Measurements from ENCODE around the gene HMCN1.

HMCN1 gene

GRCh38 chr1:186164773-186165172 is 430.6 kb downstream of the HMCN1 start:
- TF ChIP-seq CTCF (IDR thresholded peaks at IDR 0.05; ENCODE audit: low read depth, low read length): no peak
- DNase-seq (ENCODE audit: extremely low read depth, low read depth): no peak

- TF ChIP-seq CTCF (IDR thresholded peaks at IDR 0.05; ENCODE audit: low read depth, low read length): no peak
- no peak for DNase-seq (ENCODE audit: extremely low read depth, low read depth)
Measured at GRCh38 chr1:186165303-186165702, 431.1 kb downstream of the HMCN1 start.

GRCh38 chr1:186167096-186167668 is 433.0 kb downstream of the HMCN1 start:
- DNase-seq (ENCODE audit: extremely low read depth, low read depth): no peak
- no peak for TF ChIP-seq CTCF (IDR thresholded peaks at IDR 0.05; ENCODE audit: low read depth, low read length)

DNA sequence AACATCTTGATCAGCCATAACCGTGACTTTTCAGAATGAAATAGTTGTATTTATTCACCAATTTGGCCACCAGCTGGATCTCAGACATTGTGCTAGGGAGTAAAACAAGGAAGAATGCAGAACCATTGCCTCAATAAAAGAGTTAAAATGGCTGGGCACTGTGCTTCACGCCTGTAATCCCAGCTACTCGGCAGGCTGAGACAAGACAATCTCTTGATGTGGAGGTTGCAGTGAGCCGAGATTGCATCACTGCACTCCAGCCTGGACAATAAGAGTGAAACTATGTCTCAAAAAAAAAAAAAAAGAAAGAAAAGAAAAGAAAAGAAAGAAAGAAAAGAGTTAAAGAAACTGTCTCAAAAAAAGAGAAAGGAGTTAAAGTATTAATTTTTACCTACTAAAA is 441.4 kb downstream of the HMCN1 start:
- no peak for DNase-seq (ENCODE audit: extremely low read depth, low read depth)
- TF ChIP-seq CTCF (IDR thresholded peaks at IDR 0.05; ENCODE audit: low read depth, low read length): no peak

DNA sequence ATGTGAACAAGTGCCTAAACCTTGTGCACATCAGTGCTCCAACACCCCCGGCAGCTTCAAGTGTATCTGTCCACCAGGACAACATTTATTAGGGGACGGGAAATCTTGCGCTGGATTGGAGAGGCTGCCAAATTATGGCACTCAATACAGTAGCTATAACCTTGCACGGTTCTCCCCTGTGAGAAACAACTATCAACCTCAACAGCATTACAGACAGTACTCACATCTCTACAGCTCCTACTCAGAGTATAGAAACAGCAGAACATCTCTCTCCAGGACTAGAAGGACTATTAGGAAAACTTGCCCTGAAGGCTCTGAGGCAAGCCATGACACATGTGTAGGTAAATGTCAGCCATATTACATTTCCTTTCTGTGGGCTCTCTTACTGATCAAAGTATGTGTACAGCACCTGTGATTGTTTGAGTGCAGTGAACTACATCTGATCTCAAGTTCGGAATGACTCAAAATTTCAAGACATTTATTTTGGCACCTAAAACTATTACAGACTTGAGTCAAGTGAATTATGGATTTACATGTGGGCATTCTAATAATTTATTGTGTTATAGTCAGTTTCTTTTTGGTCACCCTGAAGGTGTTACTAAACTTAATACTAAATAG is 444.3 kb downstream of the HMCN1 start:
- TF ChIP-seq CTCF (IDR thresholded peaks at IDR 0.05; ENCODE audit: low read depth, low read length): no peak
- no peak for DNase-seq (ENCODE audit: extremely low read depth, low read depth)

- no peak for DNase-seq (ENCODE audit: extremely low read depth, low read depth)
- no peak for TF ChIP-seq CTCF (IDR thresholded peaks at IDR 0.05; ENCODE audit: low read depth, low read length)
Measured at GRCh38 chr1:186179231-186179630, 445.0 kb downstream of the HMCN1 start.

GRCh38 chr1:186183219-186183618 is 449.0 kb downstream of the HMCN1 start:
- DNase-seq (ENCODE audit: extremely low read depth, low read depth): no peak
- TF ChIP-seq CTCF (IDR thresholded peaks at IDR 0.05; ENCODE audit: low read depth, low read length): no peak
